ENCODE measurements around the gene ZNF799. TPM values are rescaled to one million over a fixed set of nuclear protein-coding genes. Genes with fewer than 3 reads are reported as not detected.

Gene ZNF799
- total RNA-seq, 2 donors from 2014 or later, result 2.3 to 3.4 TPM

GRCh38 chr19:12345197-12345596 lies 55.9 kb downstream of the ZNF799 start:
- Mint-ChIP-seq H3K9me3 (peaks cover 21 to 25% of the 10 kb centered on the region in 2 donors), H3K4me3 (no peak overlapping the region), H3K27me3 (ENCODE audit: low read depth) (no peaks in the 10 kb centered on the region), H3K27ac (no peak overlapping the region), H3K4me1 (ENCODE audit: low read depth) (no peaks in the 10 kb centered on the region), H3K36me3 (ENCODE audit: insufficient read depth in 2 of 2) (peaks cover 13 to 38% of the 10 kb centered on the region in 2 donors)
- DNase-seq (no peak), ATAC-seq (replicated peaks in 1 of 2) (no peak)

Other genes with a start within 250 kb of the ZNF799 start
- 1 to 10 TPM; 3.2 to 4.9 TPM for gene ZNF625, start 244.5 kb downstream of the ZNF799 start, total RNA-seq
- gene ZNF136, start 238.2 kb downstream of the ZNF799 start, total RNA-seq, result 10 to 100 TPM; 17.0 to 19.8 TPM
- 10 to 100 TPM; 10.8 to 11.8 TPM for gene ZNF44, start 106.4 kb downstream of the ZNF799 start, total RNA-seq
- 10 to 100 TPM in 1 of 2 donors, 1 to 10 TPM in 1; 8.2 to 13.1 TPM for gene ZNF563, start 67.6 kb downstream of the ZNF799 start, total RNA-seq
- 1 to 10 TPM; 2.0 to 3.1 TPM for gene ZNF442, start 35.6 kb downstream of the ZNF799 start, total RNA-seq
- 1 to 10 TPM; 4.3 to 4.8 TPM for gene ZNF443, start 39.8 kb upstream of the ZNF799 start, total RNA-seq
- gene ZNF709, start 83.5 kb upstream of the ZNF799 start, total RNA-seq, result 1 to 10 TPM; 3.6 to 4.8 TPM
- 1 to 10 TPM; 6.9 to 9.0 TPM for gene ZNF564, start 150.2 kb upstream of the ZNF799 start, total RNA-seq
- gene ZNF490, start 209.5 kb upstream of the ZNF799 start, total RNA-seq, result 10 to 100 TPM; 12.8 to 16.0 TPM
- gene ZNF791, start 209.6 kb upstream of the ZNF799 start, total RNA-seq, result 10 to 100 TPM; 19.8 to 21.0 TPM

All from activated T-cell treated with anti-CD3 and anti-CD28 coated beads, Interleukin-2, amount 50 U/mL, for 72 hours (primary cell).